Ishikawa (cell line): Measurements from ENCODE around the gene TNFAIP1.

Experiments
- CEBPB ChIP-seq: IDR thresholded peaks from 2 replicates; pipeline ENCODE4 v1.6.1; 2012
- CREB1 ChIP-seq: IDR thresholded peaks from 2 replicates; pipeline ENCODE4 v1.6.1; 2012; ENCODE audit warnings: low read depth
- EP300 ChIP-seq: IDR thresholded peaks from 2 replicates; pipeline ENCODE4 v1.6.1; 2012; ENCODE audit warnings: borderline replicate concordance
- FOXM1 ChIP-seq: IDR thresholded peaks from 2 replicates; pipeline ENCODE4 v1.6.1; 2012; ENCODE audit warnings: low read depth, borderline replicate concordance
- MAX ChIP-seq: IDR thresholded peaks from 2 replicates; pipeline ENCODE4 v1.6.1; 2012
- RAD21 ChIP-seq: IDR thresholded peaks from 2 replicates; pipeline ENCODE4 v1.6.1; 2012; ENCODE audit warnings: low read depth
- REST ChIP-seq: IDR thresholded peaks from 2 replicates; pipeline ENCODE4 v1.6.1; 2012; ENCODE audit warnings: low read depth, mild to moderate bottlenecking
- TAF1 ChIP-seq: IDR thresholded peaks from 2 replicates; pipeline ENCODE4 v1.6.1; 2012; ENCODE audit warnings: low read depth, mild to moderate bottlenecking
- YY1 ChIP-seq: IDR thresholded peaks from 2 replicates; pipeline ENCODE4 v1.6.1; 2012; ENCODE audit warnings: low read depth

GRCh38 chr17:28330671-28331070 lies 4.9 kb upstream of the TNFAIP1 start:
- no peak for TF ChIP-seq CREB1
- no peak for TF ChIP-seq YY1
- TF ChIP-seq EP300, result no peak
- no peak for TF ChIP-seq REST
- TF ChIP-seq MAX, result no peak
- TF ChIP-seq CEBPB, result no peak
- no peak for TF ChIP-seq RAD21
- no peak for TF ChIP-seq FOXM1
- no peak for TF ChIP-seq TAF1
